Measurements from ENCODE around the gene RFX1.
"Not testable (repeated sequence)": the region's sequence is repeated elsewhere in the genome, so short reads cannot be mapped to it uniquely, and the experiment has no call there.

RFX1 gene

GRCh38 chr19:13978351-13979243 lies 27.5 kb downstream of the RFX1 start:
- DNase-seq: peak; percentile 65 to 83

- no peak for DNase-seq
Measured at GRCh38 chr19:13977803-13978202, 28.3 kb downstream of the RFX1 start.

- no peak for DNase-seq
Measured at GRCh38 chr19:13976446-13976845, 29.7 kb downstream of the RFX1 start.

- DNase-seq: no peak
Measured at GRCh38 chr19:13975870-13976269, 30.2 kb downstream of the RFX1 start.

- DNase-seq: peak in 1 of 2 experiments; percentile 39
Measured at GRCh38 chr19:13974073-13974472, 32.0 kb downstream of the RFX1 start.

GRCh38 chr19:13973479-13973878 lies 32.6 kb downstream of the RFX1 start:
- DNase-seq: not testable (repeated sequence)

- DNase-seq: no peak
Measured at GRCh38 chr19:13972368-13973155, 33.6 kb downstream of the RFX1 start.

GRCh38 chr19:13971868-13972267 lies 34.3 kb downstream of the RFX1 start:
- DNase-seq: not testable (repeated sequence)

GRCh38 chr19:13969897-13970296 lies 36.2 kb downstream of the RFX1 start:
- DNase-seq: no peak

- DNase-seq: no peak
Measured at GRCh38 chr19:13968999-13969398, 37.1 kb downstream of the RFX1 start.

- DNase-seq: no peak
Measured at GRCh38 chr19:13968383-13968935, 37.7 kb downstream of the RFX1 start.

GRCh38 chr19:13967206-13967605 lies 38.9 kb downstream of the RFX1 start:
- DNase-seq: not testable (repeated sequence)

- no peak for DNase-seq
Measured at GRCh38 chr19:13966684-13967128, 39.4 kb downstream of the RFX1 start.

- no peak for DNase-seq
Measured at GRCh38 chr19:13965926-13966683, 40.0 kb downstream of the RFX1 start.

- DNase-seq: no peak
Measured at GRCh38 chr19:13965377-13965896, 40.7 kb downstream of the RFX1 start.

GRCh38 chr19:13964776-13965175 lies 41.3 kb downstream of the RFX1 start:
- no peak for DNase-seq

- DNase-seq: no peak
Measured at GRCh38 chr19:13963603-13964105, 42.5 kb downstream of the RFX1 start.

- no peak for DNase-seq
Measured at GRCh38 chr19:13962699-13963602, 43.2 kb downstream of the RFX1 start.

- no peak for DNase-seq
Measured at GRCh38 chr19:13961826-13962698, 44.1 kb downstream of the RFX1 start.
